K562 (cell line): ENCODE measurements around the gene EPGN. TPM values are rescaled to one million over a fixed set of nuclear protein-coding genes. Genes with fewer than 3 reads are reported as not detected.

ENCODE experiments used
- ATAC-seq: fragments of 200-7000 bp; cut with Tn5 transposase; 3 replicates; pipeline ENCODE4 v1.9.1; 2020; ENCODE audit warnings: moderate library complexity
- BruUV-seq: library from RNA; stranded (reverse); fragments of 400-500 nt; replicated peaks from 2 replicates; lab custom pipeline; 2021; lab: Mats Ljungman, UMichigan
- CTCF ChIA-PET: fragments of 300-600 bp; formaldehyde crosslinking; extraction: SDS; loops from one replicate; lab custom pipeline; 2021; ENCODE audit warnings: low intra/inter-chr PET ratio; lab: Yijun Ruan, JAX
- POLR2A ChIA-PET: fragments of 300-600, 350-650 bp; sonication (Branson Sonifier 250); formaldehyde crosslinking; extraction: SDS; loops from one replicate; lab custom pipeline; 2021; ENCODE audit warnings: antibody characterized with exemption, inconsistent platforms; lab: Yijun Ruan, JAX
- DNase-seq, 4 experiments: peaks; one replicate each; pipeline versions ENCODE4 v3.0.0 to v3.0.0-alpha.2; 2011 to 2018; ENCODE audit warnings: low spot score in 3 of 4, mixed read lengths in 3 of 4; ENCODE audit errors: extremely low read depth in 1 of 4
- FAIRE-seq: peaks from 2 replicates; lab custom pipeline; 2011; peaks lifted over from hg19 to GRCh38; lab: Jason Lieb, UNC
- H2AFZ ChIP-seq: 2 replicates; pipeline ENCODE4 v1.6.0; 2011; ENCODE audit warnings: low read depth, low read length, control low read depth, inconsistent platforms
- H3K27ac ChIP-seq: fragments of 200-600 bp; 3 replicates; pipeline ENCODE4 v1.8.0; 2011; ENCODE audit warnings: low read depth, mild to moderate bottlenecking, control low read depth, inconsistent platforms, low read length, moderate library complexity, mixed read lengths; ENCODE audit errors: extremely low read depth
- H3K27me3 ChIP-seq, 2 experiments: fragments of 300-600 bp in 1 of 2; 2 replicates in 1 of 2; 3 replicates in 1 of 2; pipeline versions ENCODE4 v1.6.0 to v1.8.0; 2011; ENCODE audit warnings: inconsistent platforms in 2 of 2, low read length in 2 of 2, mild to moderate bottlenecking in 1 of 2, mixed read lengths in 1 of 2, moderate library complexity in 1 of 2; ENCODE audit not compliant: control insufficient read depth in 2 of 2, insufficient read depth in 2 of 2
- H3K36me3 ChIP-seq: fragments of 300-600 bp; 3 replicates; pipeline ENCODE4 v1.8.0; 2011; ENCODE audit warnings: mild to moderate bottlenecking, low read length, inconsistent platforms; ENCODE audit not compliant: control insufficient read depth, insufficient read depth
- H3K4me1 ChIP-seq, 2 experiments: fragments of 200-600 bp in 1 of 2; replicated peaks in 1 of 2; 2 replicates in 1 of 2; 3 replicates in 1 of 2; pipeline versions ENCODE4 v1.5.1 to v1.8.0; 2011; ENCODE audit warnings: inconsistent platforms in 2 of 2, low read length in 2 of 2, mild to moderate bottlenecking in 1 of 2, mixed read lengths in 1 of 2, moderate library complexity in 1 of 2; ENCODE audit not compliant: control insufficient read depth in 2 of 2, insufficient read depth in 2 of 2
- H3K4me2 ChIP-seq: 2 replicates; pipeline ENCODE4 v1.6.1; 2011; ENCODE audit warnings: low read length, control low read depth, inconsistent platforms, mixed read lengths; ENCODE audit not compliant: insufficient read depth
- H3K4me3 ChIP-seq: fragments of 200-600 bp; sonication (generic), shearing (Covaris generic); 2 replicates; pipeline ENCODE4 v1.5.1; 2016; ENCODE audit warnings: control low read depth, inconsistent platforms
- H3K79me2 ChIP-seq: fragments of 200-600 bp; 3 replicates; pipeline ENCODE4 v1.8.0; 2011; ENCODE audit warnings: low read length, inconsistent platforms; ENCODE audit not compliant: control insufficient read depth, insufficient read depth
- H3K9ac ChIP-seq, 2 experiments: 2 replicates each; pipeline versions ENCODE4 v1.6.0 to v1.6.1; 2011; ENCODE audit warnings: low read depth in 2 of 2, low read length in 2 of 2, control low read depth in 1 of 2, inconsistent platforms in 1 of 2, mild to moderate bottlenecking in 1 of 2, mixed read lengths in 1 of 2; ENCODE audit not compliant: insufficient read depth in 1 of 2
- H3K9me1 ChIP-seq: one replicate; pipeline ENCODE4 v1.6.0; 2011; ENCODE audit warnings: inconsistent platforms, mild to moderate bottlenecking, low read length, moderate library complexity; ENCODE audit not compliant: control insufficient read depth, insufficient read depth
- H3K9me3 ChIP-seq: replicated peaks from 2 replicates; pipeline ENCODE4 v1.5.1; 2011; ENCODE audit warnings: low read depth, low read length, inconsistent platforms; ENCODE audit not compliant: control insufficient read depth, insufficient read depth
- H4K20me1 ChIP-seq: replicated peaks from 2 replicates; pipeline ENCODE4 v1.6.1; 2011; ENCODE audit warnings: low read length, inconsistent platforms, mixed read lengths; ENCODE audit not compliant: control insufficient read depth, insufficient read depth
- CBX1 ChIP-seq: sonication (generic); IDR thresholded peaks from 2 replicates; pipeline ENCODE4 v1.6.1; 2016; ENCODE audit warnings: antibody characterized with exemption, low read depth, mild to moderate bottlenecking
- CHD4 ChIP-seq: fragments of 200-600 bp; sonication (generic); IDR thresholded peaks from 3 replicates; pipeline ENCODE4 v1.6.1; 2012; ENCODE audit warnings: low read depth, mild to moderate bottlenecking, mixed read lengths, low read length, inconsistent platforms; ENCODE audit not compliant: insufficient read depth, insufficient replicate concordance, poor library complexity, severe bottlenecking
- KLF6 ChIP-seq: fragments of 250-450 bp; sonication (Bioruptor Pico); IDR thresholded peaks from 2 replicates; pipeline ENCODE4 v1.4.0; 2020; ENCODE audit warnings: mild to moderate bottlenecking, moderate library complexity, borderline replicate concordance
- MAFG ChIP-seq: fragments of 450-650 bp; conservative IDR thresholded peaks from 2 replicates; pipeline ENCODE4 v1.6.1; 2016; ENCODE audit warnings: missing genetic modification characterization, missing compliant biosample characterization
- MAZ ChIP-seq, 2 experiments: fragments of 450-650 bp in 1 of 2; sonication (generic) in 1 of 2; formaldehyde crosslinking; IDR thresholded peaks in 1 of 2; conservative IDR thresholded peaks in 1 of 2; 2 replicates each; pipeline versions ENCODE4 v1.4.0 to v1.5.0; 2020; ENCODE audit warnings: mild to moderate bottlenecking in 1 of 2, missing genetic modification reagents in 1 of 2
- MYBL2 ChIP-seq, 2 experiments: fragments of 450-650 bp in 1 of 2; sonication (generic) in 1 of 2; formaldehyde crosslinking in 1 of 2; IDR thresholded peaks; 2 replicates each; pipeline versions ENCODE4 v1.6.1 to v1.8.1; 2017 to 2022; ENCODE audit warnings: borderline replicate concordance in 1 of 2, inconsistent platforms in 1 of 2, low read depth in 1 of 2, mild to moderate bottlenecking in 1 of 2, missing genetic modification reagents in 1 of 2, moderate library complexity in 1 of 2
- NUFIP1 ChIP-seq: fragments of 450-650 bp; IDR thresholded peaks from 2 replicates; pipeline ENCODE4 v1.6.1; 2018; ENCODE audit not compliant: partially characterized antibody
- ZNF324 ChIP-seq: fragments of 250-450 bp; sonication (Bioruptor Pico); IDR thresholded peaks from 2 replicates; pipeline ENCODE4 v1.4.0; 2020; ENCODE audit warnings: mild to moderate bottlenecking
- ZNF77 ChIP-seq: fragments of 250-450 bp; sonication (Bioruptor Pico); IDR thresholded peaks from 2 replicates; pipeline ENCODE4 v1.5.0; 2020
- WGBS: fragments of 100-300 bp; shearing (Covaris generic); methylation state at CpG from one replicate; pipeline ENCODE4 v1.1.6; 2016; ENCODE audit warnings: low coverage, mixed read lengths; ENCODE audit not compliant: insufficient coverage; ENCODE audit errors: missing lambda C conversion rate; 5-methylcytosine and 5-hydroxymethylcytosine counted together
- in situ Hi-C: fragments of 300-500 bp; cut with MboI; formaldehyde crosslinking; loops from 4 replicates; pipeline ENCODE4 v1.15.0; 2018; ENCODE audit warnings: inconsistent platforms, mixed read lengths
- intact Hi-C: fragments of 100-400 bp; cut with micrococcal nuclease; formaldehyde crosslinking; loops from 2 replicates; pipeline ENCODE4 v1.14.2; 2022
- polyA plus RNA-seq, 8 experiments: library from polyadenylated mRNA; depleted of rRNA in 4 of 8; stranded (reverse) in 5 of 8; unstranded in 3 of 8; fragments of >200 nt; fragmentation: Nextera tagmentation in 2 of 8; fragmentation: Illumina TruSeq in 1 of 8; extraction: Ambion mirVana in 2 of 8; extraction: Trizol in 1 of 8; gene quantifications; 2 replicates each; pipeline versions ENCODE4 v1.2.1 to v1.2.3, GENCODE V29; 2011 to 2014; ENCODE audit warnings: inconsistent platforms in 1 of 8, missing spikeins in 1 of 8
- total RNA-seq, 7 experiments: library from RNA; depleted of rRNA in 6 of 7; stranded (reverse); fragments of >200 nt in 6 of 7; fragmentation: Illumina TruSeq in 2 of 7; extraction: Trizol in 2 of 7; gene quantifications; 2 replicates each; pipeline versions ENCODE4 v1.2.1 to v1.2.3, GENCODE V29; 2011 to 2021; ENCODE audit warnings: low replicate concordance in 1 of 7
- TF ChIP-seq, protein P1 (sequence below): fragments of 450-650 bp; IDR thresholded peaks from 2 replicates; pipeline ENCODE4 v1.6.1; 2018; ENCODE audit warnings: mild to moderate bottlenecking, low read depth; ENCODE audit not compliant: partially characterized antibody

The EPGN gene
- total and polyA plus RNA-seq, 9 of the 15 experiments (the other 6 are each of a cell fraction or from before 2014, with no cell fraction given): 0.10 to 0.56 TPM; not detected in 7

DNA sequence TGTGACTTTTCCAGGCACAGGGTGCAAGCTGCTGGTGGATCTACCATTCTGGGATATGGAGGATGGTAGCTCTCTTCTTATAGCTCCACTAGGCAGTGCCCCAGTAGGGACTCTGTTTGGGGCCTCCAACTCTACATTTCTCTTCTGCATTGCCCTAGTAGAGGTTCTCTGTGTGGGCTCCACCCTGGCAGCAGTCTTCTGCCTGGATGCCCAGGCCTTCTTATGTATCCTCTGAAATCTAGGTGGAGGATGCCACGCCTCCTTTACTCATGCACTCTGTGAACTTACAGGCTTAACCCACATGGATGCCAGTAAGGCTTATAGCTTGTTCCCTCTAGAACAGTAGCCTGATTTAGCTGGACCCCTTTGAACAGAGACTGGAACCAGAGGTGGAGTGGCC, 35.8 kb downstream of the EPGN start (continued):
- peak; percentile 72; the same call in 1 of the 2 replicates for TF ChIP-seq CBX1
- TF ChIP-seq, protein P1, sequence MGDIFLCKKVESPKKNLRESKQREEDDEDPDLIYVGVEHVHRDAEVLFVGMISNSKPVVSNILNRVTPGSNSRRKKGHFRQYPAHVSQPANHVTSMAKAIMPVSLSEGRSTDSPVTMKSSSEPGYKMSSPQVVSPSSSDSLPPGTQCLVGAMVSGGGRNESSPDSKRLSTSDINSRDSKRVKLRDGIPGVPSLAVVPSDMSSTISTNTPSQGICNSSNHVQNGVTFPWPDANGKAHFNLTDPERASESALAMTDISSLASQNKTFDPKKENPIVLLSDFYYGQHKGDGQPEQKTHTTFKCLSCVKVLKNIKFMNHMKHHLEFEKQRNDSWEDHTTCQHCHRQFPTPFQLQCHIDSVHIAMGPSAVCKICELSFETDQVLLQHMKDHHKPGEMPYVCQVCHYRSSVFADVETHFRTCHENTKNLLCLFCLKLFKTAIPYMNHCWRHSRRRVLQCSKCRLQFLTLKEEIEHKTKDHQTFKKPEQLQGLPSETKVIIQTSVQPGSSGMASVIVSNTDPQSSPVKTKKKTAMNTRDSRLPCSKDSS: peak; percentile 38
- no peak for TF ChIP-seq MYBL2 (IDR thresholded peaks at IDR 0.05; ENCODE audit: low read depth)
- TF ChIP-seq MYBL2 (CRISPR knock-in tag; IDR thresholded peaks at IDR 0.05; ENCODE audit: borderline replicate concordance): no peak
- TF ChIP-seq, all 486 proteins: peak for 6

DNA sequence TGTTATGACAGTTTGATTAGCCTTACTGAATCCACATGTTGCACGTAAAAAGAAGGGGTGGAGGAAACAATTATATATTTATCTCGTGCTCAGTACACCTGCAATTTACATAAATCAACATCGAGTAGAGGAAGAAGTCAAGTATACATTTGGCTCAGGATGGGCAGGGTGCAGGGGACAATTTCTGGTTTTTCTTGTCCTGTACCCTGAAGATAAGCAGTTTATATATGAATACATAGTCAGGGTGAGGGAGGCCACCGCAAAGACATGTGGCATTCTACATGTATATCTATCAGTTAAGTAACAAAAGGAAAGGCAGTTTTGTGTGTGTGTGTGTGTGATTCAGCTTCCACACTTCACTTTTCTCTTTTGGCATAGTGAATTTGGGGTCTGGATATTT, 45.6 kb downstream of the EPGN start:
- Histone ChIP-seq H2AFZ (peak overlapping the region; percentile 52), H3K27me3 (no peaks in the 10 kb centered on the region), H3K4me3 (no peak overlapping the region), H3K36me3 (no peaks in the 10 kb centered on the region), H4K20me1 (no peaks in the 10 kb centered on the region), H3K79me2 (no peaks in the 10 kb centered on the region), H3K4me1 (no peaks in the 10 kb centered on the region; a peak in 1 of 5 replicates), H3K27ac (no peak overlapping the region), H3K4me2 (no peak overlapping the region), H3K9ac (no peak overlapping the region), H3K9me1 (no peaks in the 10 kb centered on the region), H3K9me3 (no peaks in the 10 kb centered on the region)
- no peak for TF ChIP-seq MAZ (CRISPR knock-in tag; conservative IDR thresholded peaks at IDR 0.05 in 1 of 2, IDR thresholded peaks at IDR 0.05 in 1 of 2)
- TF ChIP-seq ZNF324 (CRISPR knock-in tag): no peak
- TF ChIP-seq CHD4: no peak
- no peak for TF ChIP-seq ZNF77 (CRISPR knock-in tag)
- TF ChIP-seq KLF6 (CRISPR knock-in tag): no peak
- no peak for TF ChIP-seq MAFG (tag)
- no peak for TF ChIP-seq NUFIP1
- DNase-seq: no peak
- in situ Hi-C loops (no loop called here), intact Hi-C loops (no loop called here)
- CTCF ChIA-PET: no interaction called here
- 3% methylated on average over 4 of the region's 4 CpGs for WGBS
- BruUV-seq: no TSS peak
- FAIRE-seq: no peak
- POLR2A ChIA-PET: no interaction called here
- peak; percentile 72 for ATAC-seq
